Measurements from ENCODE around the gene BTBD9. TPM values are rescaled to one million over a fixed set of nuclear protein-coding genes. Genes with fewer than 3 reads are reported as not detected.

The BTBD9 gene
- total and polyA plus RNA-seq, 2 experiments from 2014 or later = 10.0 to 13.7 TPM

DNA sequence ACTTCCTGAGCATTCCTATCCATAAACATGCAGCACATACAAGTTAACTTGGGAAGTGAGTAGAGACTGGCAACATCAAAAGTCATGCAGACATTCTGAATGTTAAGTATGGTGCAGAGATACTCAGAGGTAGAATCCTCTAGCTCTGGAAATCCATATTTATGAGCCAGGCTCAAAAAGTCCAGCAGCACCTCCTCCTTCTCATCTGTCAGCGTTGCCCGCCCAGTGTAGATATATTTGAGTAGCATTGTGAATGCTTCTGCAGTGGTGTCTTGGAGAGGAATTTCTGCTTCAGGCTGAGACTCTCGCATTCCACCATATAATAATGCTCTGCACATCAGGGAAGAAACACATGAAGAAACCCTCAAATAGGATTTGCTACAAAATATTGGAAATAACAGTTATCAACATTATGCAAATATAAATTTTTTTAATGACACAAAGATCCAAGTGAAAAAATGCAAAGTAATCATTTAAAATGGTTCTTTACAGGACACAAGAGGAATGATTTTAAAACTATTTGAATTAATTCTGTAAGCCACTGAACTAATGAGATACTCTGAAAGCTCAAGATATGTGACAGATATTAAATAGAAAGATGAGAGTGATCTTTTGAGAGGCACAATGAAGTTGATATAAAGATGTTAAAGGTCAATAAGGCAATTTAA is 45.6 kb downstream of the BTBD9 start:
- H2AFZ ChIP-seq = no peak overlapping the region
- no peak overlapping the region for H3K4me2 ChIP-seq (ENCODE audit: unreplicated experiment)
- in situ Hi-C loops (cut with MboI) = no loop called here
- no peak overlapping the region for H3K27ac ChIP-seq
- DNase-seq = no peak
- no peaks in the 10 kb centered on the region for H3K9me3 ChIP-seq (ENCODE audit: low read depth)
- no peak overlapping the region for H3K4me3 ChIP-seq
- H3K79me2 ChIP-seq (ENCODE audit: insufficient read depth) = no peaks in the 10 kb centered on the region
- H3K36me3 ChIP-seq (ENCODE audit: low read depth) = peaks cover 4% of the 10 kb centered on the region; the same call in 1 of the 2 replicates
- H3F3A ChIP-seq (ENCODE audit: insufficient read depth) = peaks cover 18% of the 10 kb centered on the region
- H3K4me1 ChIP-seq (ENCODE audit: insufficient read depth) = peaks cover 11% of the 10 kb centered on the region
- H3K27me3 ChIP-seq (replicated peaks; ENCODE audit: insufficient read depth) = no peaks in the 10 kb centered on the region
- 95 to 100% methylated on average over 3 of the region's 3 CpGs for WGBS, 2 experiments (ENCODE audit: low coverage in 1 of 2, low lambda C conversion rate in 2 of 2, missing lambda C conversion rate in 2 of 2)
- H3K9me2 ChIP-seq (ENCODE audit: insufficient read depth) = no peaks in the 10 kb centered on the region
- TF ChIP-seq EZH2 (IDR thresholded peaks at IDR 0.05; ENCODE audit: insufficient read depth, poor library complexity, severe bottlenecking) (no peak), EZH2phosphoT487 (IDR thresholded peaks at IDR 0.05; ENCODE audit: insufficient read depth, low read depth) (no peak)
- no peak overlapping the region for H3K9ac ChIP-seq
- H4K20me1 ChIP-seq (ENCODE audit: insufficient read depth) = no peaks in the 10 kb centered on the region

DNA sequence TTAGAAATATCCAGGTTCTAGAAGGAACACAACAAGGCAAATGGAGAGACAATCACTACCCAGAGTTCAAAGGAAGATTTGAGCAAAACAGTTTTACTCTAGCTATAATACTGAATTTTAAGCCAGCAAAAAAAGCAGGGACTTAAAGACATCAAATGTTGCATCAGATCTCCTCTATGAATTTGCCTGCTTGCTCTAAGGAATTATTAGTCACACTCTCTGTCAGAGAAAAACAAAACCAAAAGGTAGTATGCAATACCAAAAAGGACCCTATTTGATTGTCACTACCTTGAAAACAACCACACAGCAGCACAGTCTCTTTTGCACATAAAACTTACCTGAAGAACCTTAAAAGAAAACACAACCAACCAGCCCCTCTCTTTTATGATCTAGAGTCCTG is 46.3 kb downstream of the BTBD9 start:
- H3K27ac ChIP-seq = peak overlapping the region; percentile 70
- no peaks in the 10 kb centered on the region for H3K27me3 ChIP-seq (replicated peaks; ENCODE audit: insufficient read depth)
- H4K20me1 ChIP-seq (ENCODE audit: insufficient read depth) = no peaks in the 10 kb centered on the region
- H3K4me3 ChIP-seq = no peak overlapping the region
- H2AFZ ChIP-seq = peak overlapping the region; percentile 77
- DNase-seq = peak; percentile 63
- no peaks in the 10 kb centered on the region for H3K79me2 ChIP-seq (ENCODE audit: insufficient read depth)
- peaks cover 4% of the 10 kb centered on the region; the same call in 1 of the 2 replicates for H3K36me3 ChIP-seq (ENCODE audit: low read depth)
- TF ChIP-seq EZH2 (IDR thresholded peaks at IDR 0.05; ENCODE audit: insufficient read depth, poor library complexity, severe bottlenecking) (no peak), EZH2phosphoT487 (IDR thresholded peaks at IDR 0.05; ENCODE audit: insufficient read depth, low read depth) (no peak)
- peak overlapping the region; percentile 33 for H3K4me2 ChIP-seq (ENCODE audit: unreplicated experiment)
- H3K4me1 ChIP-seq (ENCODE audit: insufficient read depth) = peaks cover 18% of the 10 kb centered on the region
- peak overlapping the region; percentile 53 for H3K9ac ChIP-seq
- H3F3A ChIP-seq (ENCODE audit: insufficient read depth) = peaks cover 24% of the 10 kb centered on the region
- H3K9me3 ChIP-seq (ENCODE audit: low read depth) = no peaks in the 10 kb centered on the region
- no peaks in the 10 kb centered on the region for H3K9me2 ChIP-seq (ENCODE audit: insufficient read depth)
- in situ Hi-C loops (cut with MboI) = no loop called here

- Histone ChIP-seq H3K4me2 (ENCODE audit: unreplicated experiment) (no peak overlapping the region), H2AFZ (no peak overlapping the region), H4K20me1 (ENCODE audit: insufficient read depth) (no peaks in the 10 kb centered on the region), H3K4me1 (ENCODE audit: insufficient read depth) (peaks cover 25% of the 10 kb centered on the region), H3K9ac (no peak overlapping the region), H3K9me3 (ENCODE audit: low read depth) (no peaks in the 10 kb centered on the region), H3K27me3 (replicated peaks; ENCODE audit: insufficient read depth) (no peaks in the 10 kb centered on the region), H3K79me2 (ENCODE audit: insufficient read depth) (no peaks in the 10 kb centered on the region), H3K4me3 (no peak overlapping the region), H3K9me2 (ENCODE audit: insufficient read depth) (no peaks in the 10 kb centered on the region), H3K36me3 (ENCODE audit: low read depth) (peaks cover 4% of the 10 kb centered on the region; the same call in 1 of the 2 replicates), H3K27ac (no peak overlapping the region), H3F3A (ENCODE audit: insufficient read depth) (peaks cover 32% of the 10 kb centered on the region)
- WGBS, 2 experiments (ENCODE audit: low coverage in 1 of 2, low lambda C conversion rate in 2 of 2, missing lambda C conversion rate in 2 of 2) = 95 to 100% methylated on average over 1 of the region's 1 CpG
- TF ChIP-seq EZH2phosphoT487 (IDR thresholded peaks at IDR 0.05; ENCODE audit: insufficient read depth, low read depth) (no peak), EZH2 (IDR thresholded peaks at IDR 0.05; ENCODE audit: insufficient read depth, poor library complexity, severe bottlenecking) (no peak)
- no peak for DNase-seq
- in situ Hi-C loops (cut with MboI) = no loop called here
These were observed 48.3 kb downstream of the BTBD9 start for GRCh38 chr6:38591439-38591838.

- Histone ChIP-seq H3K9ac (no peak overlapping the region), H3K4me2 (ENCODE audit: unreplicated experiment) (no peak overlapping the region), H3F3A (ENCODE audit: insufficient read depth) (peaks cover 32% of the 10 kb centered on the region), H4K20me1 (ENCODE audit: insufficient read depth) (no peaks in the 10 kb centered on the region), H3K9me2 (ENCODE audit: insufficient read depth) (no peaks in the 10 kb centered on the region), H3K36me3 (ENCODE audit: low read depth) (peaks cover 4% of the 10 kb centered on the region; the same call in 1 of the 2 replicates), H3K27me3 (replicated peaks; ENCODE audit: insufficient read depth) (no peaks in the 10 kb centered on the region), H3K9me3 (ENCODE audit: low read depth) (no peaks in the 10 kb centered on the region), H2AFZ (no peak overlapping the region), H3K27ac (0 out of 2 replicates have a peak overlapping the region, but pooled peaks have one; percentile 21), H3K79me2 (ENCODE audit: insufficient read depth) (no peaks in the 10 kb centered on the region), H3K4me3 (no peak overlapping the region), H3K4me1 (ENCODE audit: insufficient read depth) (peaks cover 25% of the 10 kb centered on the region)
- in situ Hi-C loops (cut with MboI) = no loop called here
- no peak for DNase-seq
- 94 to 100% methylated on average over 1 of the region's 1 CpG for WGBS, 2 experiments (ENCODE audit: low coverage in 1 of 2, low lambda C conversion rate in 2 of 2, missing lambda C conversion rate in 2 of 2)
- TF ChIP-seq EZH2phosphoT487 (IDR thresholded peaks at IDR 0.05; ENCODE audit: insufficient read depth, low read depth) (no peak), EZH2 (IDR thresholded peaks at IDR 0.05; ENCODE audit: insufficient read depth, poor library complexity, severe bottlenecking) (no peak)
These were observed 50.4 kb downstream of the BTBD9 start for GRCh38 chr6:38589367-38589720.

Measured in GM23248 (cell line).